Coronary artery (tissue), 2 donors: Measurements from ENCODE around the gene KCND2.
"Not testable (repeated sequence)": the region's sequence is repeated elsewhere in the genome, so short reads cannot be mapped to it uniquely, and the experiment has no call there.

Experiments used
- DNase-seq: peaks from one replicate; pipeline ENCODE4 v3.0.0-alpha.2; 2017; ENCODE audit warnings: low spot score
- H3K27ac ChIP-seq, 2 donors: fragments of 200-600 bp; sonication (generic); one replicate each; pipeline ENCODE4 v1.5.1; 2016 to 2019
- H3K4me3 ChIP-seq: fragments of 200-600 bp; sonication (generic); 2 replicates; pipeline ENCODE4 v1.5.1; 2016; ENCODE audit warnings: mild to moderate bottlenecking, moderate library complexity
- TF ChIP-seq, protein P1 (sequence below): fragments of 200-600 bp; sonication (generic); IDR thresholded peaks from one replicate; pipeline ENCODE4 v1.5.1; 2019; ENCODE audit warnings: antibody characterized with exemption

KCND2 gene

DNA sequence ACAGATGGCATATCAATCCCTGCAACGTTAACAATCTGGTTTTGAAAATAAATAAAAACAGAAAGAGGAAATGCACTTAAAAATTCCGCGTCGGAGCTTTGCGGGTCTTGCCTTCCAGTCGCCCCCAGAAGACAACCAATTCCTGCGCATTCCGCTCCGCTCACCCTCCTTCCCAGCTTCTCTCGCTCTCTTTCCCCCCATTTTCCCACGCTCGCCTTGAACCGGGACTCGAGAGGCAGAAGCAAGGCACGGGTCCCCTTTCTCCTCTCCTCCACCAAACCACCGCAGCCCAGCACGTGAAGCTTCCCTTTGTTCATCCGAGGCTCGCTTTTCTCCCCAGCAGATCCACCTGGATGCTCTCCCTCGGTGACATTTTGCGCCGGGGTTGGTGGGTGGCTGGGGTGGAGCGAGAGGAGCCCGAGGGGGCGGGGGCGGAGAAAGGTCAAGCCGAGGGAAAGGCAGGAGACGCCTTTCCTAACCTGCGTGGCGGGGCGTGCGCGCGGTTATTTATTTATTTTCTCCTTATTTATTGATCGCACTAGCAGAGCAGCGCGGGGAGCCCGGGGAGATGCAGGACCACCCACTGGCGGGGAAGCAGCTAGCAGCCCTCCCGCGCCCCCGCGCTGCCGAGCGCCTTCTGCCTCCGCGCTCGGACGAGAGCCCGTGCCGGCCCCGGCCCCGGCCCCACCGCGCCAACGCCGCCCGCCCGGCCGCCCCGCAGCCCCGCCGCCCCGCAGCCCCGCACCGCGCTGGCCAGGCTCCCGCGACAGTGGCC lies at the start of gene KCND2:
KCND2 (plus strand) TSS at position 475 of the 775 bp plus-strand sequence.
- peak within 1 kb of the TSS; percentile 73 for H3K4me3 ChIP-seq
- H3K27ac ChIP-seq, result no peak within 1 kb of the TSS
- peak; percentile 71 for DNase-seq
- TF ChIP-seq, protein P1, sequence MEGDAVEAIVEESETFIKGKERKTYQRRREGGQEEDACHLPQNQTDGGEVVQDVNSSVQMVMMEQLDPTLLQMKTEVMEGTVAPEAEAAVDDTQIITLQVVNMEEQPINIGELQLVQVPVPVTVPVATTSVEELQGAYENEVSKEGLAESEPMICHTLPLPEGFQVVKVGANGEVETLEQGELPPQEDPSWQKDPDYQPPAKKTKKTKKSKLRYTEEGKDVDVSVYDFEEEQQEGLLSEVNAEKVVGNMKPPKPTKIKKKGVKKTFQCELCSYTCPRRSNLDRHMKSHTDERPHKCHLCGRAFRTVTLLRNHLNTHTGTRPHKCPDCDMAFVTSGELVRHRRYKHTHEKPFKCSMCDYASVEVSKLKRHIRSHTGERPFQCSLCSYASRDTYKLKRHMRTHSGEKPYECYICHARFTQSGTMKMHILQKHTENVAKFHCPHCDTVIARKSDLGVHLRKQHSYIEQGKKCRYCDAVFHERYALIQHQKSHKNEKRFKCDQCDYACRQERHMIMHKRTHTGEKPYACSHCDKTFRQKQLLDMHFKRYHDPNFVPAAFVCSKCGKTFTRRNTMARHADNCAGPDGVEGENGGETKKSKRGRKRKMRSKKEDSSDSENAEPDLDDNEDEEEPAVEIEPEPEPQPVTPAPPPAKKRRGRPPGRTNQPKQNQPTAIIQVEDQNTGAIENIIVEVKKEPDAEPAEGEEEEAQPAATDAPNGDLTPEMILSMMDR, result no peak

DNA sequence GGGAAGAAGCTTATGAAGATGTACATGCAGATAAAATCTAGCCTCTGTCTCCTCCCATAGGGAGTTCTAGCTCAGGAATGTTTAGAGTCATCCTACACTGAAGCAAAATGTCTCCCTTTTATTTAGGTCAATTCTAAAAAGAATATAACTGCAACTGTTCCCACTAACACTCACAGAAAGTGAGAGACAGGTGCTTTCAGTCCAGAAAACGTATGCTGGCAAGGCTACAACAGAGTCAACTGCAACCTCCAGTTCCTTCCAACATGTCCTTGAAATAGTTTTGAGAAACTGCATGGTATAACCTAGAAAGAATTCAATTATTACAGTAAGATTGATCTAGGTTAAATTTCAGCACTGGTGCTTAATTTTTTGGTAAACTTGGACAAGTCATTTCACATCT lies 46.8 kb upstream of the KCND2 start:
- Histone ChIP-seq H3K4me3 (no peak overlapping the region), H3K27ac (no peak overlapping the region)
- no peak for DNase-seq
- TF ChIP-seq, protein P1, result no peak

DNA sequence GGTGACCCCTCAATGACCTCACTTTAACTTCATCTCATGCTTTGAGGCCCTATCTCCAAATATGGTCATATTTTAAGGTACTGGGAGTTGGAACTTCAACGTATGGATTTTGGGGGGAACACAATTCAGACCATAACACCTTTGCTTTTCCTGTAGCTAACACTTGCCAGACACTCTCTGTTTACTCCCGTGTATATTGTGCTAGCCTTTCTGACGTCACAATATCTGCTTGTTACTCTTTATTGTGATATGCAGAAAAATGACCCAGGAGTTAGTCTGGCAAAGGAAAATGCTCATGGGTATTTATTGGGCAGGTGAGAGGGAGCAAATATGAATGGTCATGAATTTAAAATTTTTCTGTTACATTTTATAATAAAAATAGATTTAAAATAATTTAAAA lies 45.7 kb upstream of the KCND2 start:
- TF ChIP-seq, protein P1, result no peak
- DNase-seq, result no peak
- Histone ChIP-seq H3K4me3 (no peak overlapping the region), H3K27ac (no peak overlapping the region)

DNA sequence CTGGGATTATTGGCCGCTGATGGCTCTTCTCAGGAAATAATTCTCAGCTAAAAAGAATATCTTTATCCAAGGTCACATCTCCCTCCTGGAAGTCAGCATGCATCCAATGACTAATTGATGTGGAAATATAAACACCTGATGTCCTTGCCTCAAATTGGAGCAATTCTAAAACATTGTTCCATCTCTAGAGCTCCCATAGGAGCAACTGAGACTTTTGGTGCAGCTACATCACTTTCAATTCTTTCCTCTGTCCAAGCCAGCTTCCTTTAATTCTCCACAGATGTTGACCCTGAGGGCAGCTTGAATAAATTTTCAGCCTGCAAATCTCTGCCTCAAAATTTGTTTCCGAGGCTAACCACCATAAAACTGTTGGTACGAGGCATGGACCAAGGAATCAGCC lies 43.9 kb upstream of the KCND2 start:
- TF ChIP-seq, protein P1, result no peak
- Histone ChIP-seq H3K4me3 (no peak overlapping the region), H3K27ac (no peak overlapping the region)
- DNase-seq, result no peak

DNA sequence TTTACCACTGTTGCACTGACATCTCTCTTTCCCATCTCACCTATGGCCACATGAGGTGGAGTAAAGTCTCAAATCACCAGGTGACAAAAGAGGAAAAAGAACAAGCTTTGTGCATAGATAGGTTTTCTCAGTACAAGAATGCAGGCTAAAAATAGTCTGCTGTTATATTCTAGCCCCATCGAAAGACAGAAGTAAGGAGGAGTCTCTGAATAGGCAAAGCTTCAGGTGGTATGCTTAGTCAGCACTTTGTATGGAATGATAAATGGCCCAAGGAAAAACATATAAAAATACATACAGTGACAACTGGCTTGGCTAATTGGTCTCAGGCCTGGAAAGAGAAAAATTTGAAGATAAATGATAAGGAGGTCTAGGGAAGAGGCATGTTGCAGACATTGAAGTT lies 39.6 kb upstream of the KCND2 start:
- DNase-seq, result no peak
- TF ChIP-seq, protein P1, result no peak
- Histone ChIP-seq H3K27ac (no peak overlapping the region), H3K4me3 (no peak overlapping the region)

DNA sequence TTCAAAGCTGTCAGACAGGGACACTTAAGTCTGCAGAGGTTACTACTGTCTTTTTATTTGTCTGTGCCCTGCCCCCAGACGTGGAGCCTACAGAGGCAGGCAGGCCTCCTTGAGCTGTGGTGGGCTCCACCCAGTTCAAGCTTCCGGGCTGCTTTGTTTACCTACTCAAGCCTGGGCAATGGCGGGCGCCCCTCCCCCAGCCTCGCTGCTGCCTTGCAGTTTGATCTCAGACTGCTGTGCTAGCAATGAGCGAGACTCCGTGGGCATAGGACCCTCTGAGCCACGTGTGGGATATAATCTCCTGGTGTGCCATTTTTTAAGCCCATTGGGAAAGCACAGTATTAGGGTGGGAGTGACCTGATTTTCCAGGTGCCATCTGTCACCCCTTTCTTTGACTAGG lies 32.6 kb upstream of the KCND2 start:
- not testable (repeated sequence) for DNase-seq, H3K27ac ChIP-seq, H3K4me3 ChIP-seq

DNA sequence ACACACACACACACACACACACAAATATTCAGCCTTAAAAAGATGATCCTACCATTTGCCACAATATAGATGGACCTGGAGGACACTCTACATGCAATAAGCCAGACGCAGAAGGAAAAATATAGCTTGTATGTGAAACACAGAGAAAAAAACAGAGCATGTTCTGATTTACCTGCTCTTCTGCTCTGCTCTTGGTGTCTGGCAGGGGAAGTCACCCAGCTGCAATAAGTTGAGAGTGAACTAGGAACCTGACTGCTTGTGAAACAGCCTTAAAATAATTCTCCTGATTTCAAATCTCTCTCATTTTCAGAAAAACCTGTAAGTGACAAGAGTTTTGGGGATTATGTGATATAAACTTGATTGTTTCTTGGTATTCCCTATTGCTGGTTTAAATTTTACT lies 31.0 kb upstream of the KCND2 start:
- no peak for DNase-seq
- Histone ChIP-seq H3K4me3 (no peak overlapping the region), H3K27ac (no peak overlapping the region)
- TF ChIP-seq, protein P1, result no peak
